HG03571 (cell line): ENCODE results near the gene CENPH.
"Not testable (repeated sequence)": the region's sequence is repeated elsewhere in the genome, so short reads cannot be mapped to it uniquely, and the experiment has no call there.

Experiments used
- ATAC-seq: cut with Tn5 transposase; IDR thresholded peaks from one replicate; pipeline ENCODE4 v1.9.1; 2021; ENCODE audit not compliant: unreplicated experiment

Gene CENPH

GRCh38 chr5:69245031-69245430, 55.6 kb downstream of the CENPH start:
- no peak for ATAC-seq

- no peak for ATAC-seq
Measured at GRCh38 chr5:69248019-69248418, 58.6 kb downstream of the CENPH start.

- no peak for ATAC-seq
Measured at GRCh38 chr5:69250593-69250992, 61.2 kb downstream of the CENPH start.

GRCh38 chr5:69252437-69252836, 63.1 kb downstream of the CENPH start:
- no peak for ATAC-seq

GRCh38 chr5:69255940-69256339, 66.6 kb downstream of the CENPH start:
- ATAC-seq = not testable (repeated sequence)

GRCh38 chr5:69257577-69257976, 68.2 kb downstream of the CENPH start:
- ATAC-seq = no peak
